ENCODE results near the gene SCD5.

The SCD5 gene

GRCh38 chr4:82681754-82682153 lies 116.8 kb downstream of the SCD5 start:
- DNase-seq, result no peak

DNA sequence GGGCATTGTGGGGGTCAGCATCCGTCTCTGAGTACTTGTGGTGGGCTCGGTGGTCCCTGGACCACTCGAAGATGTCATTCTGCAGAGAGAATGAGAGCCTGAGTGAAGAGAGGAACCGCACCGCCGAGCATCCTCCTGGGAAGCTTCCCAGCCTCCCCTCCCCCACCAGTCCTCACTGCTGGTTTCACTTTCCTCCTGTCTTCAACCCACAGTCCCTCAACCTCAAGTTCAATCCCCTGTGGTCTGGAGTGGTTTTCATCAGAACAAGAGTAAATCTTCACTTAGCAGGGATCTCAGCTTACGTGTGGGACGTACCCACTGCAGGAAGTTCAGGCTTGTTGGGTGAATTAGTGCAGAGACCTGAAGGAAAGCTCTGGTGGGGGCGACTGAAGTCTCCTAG lies 117.8 kb downstream of the SCD5 start:
- DNase-seq, result no peak

DNA sequence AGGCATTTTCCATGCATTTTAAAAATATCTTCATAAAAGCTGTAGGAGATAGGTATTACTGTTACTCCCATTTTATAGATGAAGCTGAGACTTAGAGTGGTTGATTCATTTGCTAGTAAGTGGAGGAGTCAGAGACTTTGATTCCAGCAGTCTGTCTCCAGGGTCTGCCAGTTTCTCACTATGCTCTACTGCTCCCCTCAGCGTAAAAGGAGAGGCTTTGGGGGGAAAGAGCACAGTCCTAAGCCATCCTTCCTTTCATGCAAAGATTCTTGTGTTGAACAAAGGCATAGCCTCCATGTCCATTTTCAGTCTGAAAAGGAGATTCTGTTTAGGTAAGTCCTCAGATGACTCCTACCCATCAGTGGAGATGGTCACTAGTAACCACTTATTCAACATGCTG lies 119.1 kb downstream of the SCD5 start:
- no peak for DNase-seq

GRCh38 chr4:82678051-82678450 lies 120.5 kb downstream of the SCD5 start:
- DNase-seq, result no peak

GRCh38 chr4:82677327-82677726 lies 121.3 kb downstream of the SCD5 start:
- DNase-seq, result no peak

DNA sequence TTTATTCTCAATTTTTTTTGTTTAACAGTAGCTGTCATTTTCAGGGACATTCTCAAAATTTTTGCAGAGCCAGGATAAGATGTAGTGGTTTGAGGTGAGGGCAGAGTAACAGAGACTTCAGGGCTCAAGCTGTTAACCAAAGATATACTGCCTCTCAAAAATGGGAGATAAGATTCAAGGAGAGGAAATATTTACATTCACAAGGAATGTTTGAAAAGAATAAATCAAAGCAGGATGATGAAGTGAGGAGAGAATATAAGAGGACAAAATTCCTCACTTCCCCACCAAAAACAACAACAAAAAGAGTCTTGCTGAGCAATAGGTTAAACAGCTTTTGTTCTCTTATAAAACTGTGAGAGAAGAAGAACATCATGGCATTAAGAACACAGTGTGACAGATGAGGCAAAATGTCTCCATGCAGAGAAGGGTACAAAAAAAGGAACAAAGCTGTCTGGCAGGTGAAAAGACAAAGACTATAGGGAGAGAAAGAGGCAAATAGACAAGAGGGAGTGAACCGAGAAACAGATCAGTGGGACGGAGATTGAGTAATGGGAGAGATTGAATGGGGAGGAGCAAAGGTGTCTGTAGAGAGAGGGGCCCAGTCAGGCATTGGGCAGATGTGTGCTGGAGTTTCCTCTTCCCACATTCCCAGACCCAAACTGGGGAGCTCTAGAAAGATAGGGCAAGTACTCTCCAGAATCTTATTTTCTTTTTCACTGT lies 130.7 kb downstream of the SCD5 start:
- DNase-seq, result no peak

DNA sequence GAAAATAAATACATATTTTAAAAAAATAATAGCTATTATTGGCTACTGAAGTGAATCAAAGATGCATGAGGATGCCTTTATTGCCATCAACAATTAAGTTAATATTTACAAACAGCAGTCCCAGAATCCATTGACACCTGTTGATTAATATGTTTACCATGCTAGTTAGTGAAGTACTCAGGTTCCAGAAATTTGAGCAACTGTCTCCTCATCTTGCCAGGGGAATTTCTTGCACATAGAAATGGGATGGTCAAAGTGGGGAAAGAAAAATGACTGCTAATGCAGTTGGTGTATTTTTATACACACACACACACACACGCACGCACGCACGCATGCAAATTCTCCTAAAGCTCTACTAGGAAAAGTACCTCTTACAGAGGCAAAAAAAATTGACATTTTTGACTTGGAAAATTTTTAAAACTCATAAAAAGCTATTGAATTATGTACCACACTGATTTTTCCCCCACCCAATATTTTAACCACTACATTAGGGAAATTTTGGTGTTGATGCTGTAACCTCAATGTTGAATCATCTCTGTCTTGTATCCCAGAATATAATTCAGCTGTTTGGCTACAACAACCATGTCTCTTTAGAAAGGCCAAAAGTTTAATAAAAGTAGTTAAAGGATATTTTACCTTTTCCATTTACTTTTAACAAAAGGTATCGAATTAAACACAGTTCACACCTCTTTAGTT lies 131.5 kb downstream of the SCD5 start:
- DNase-seq, result no peak

- peak in 1 of 2 experiments; percentile 10 for DNase-seq
Observed at GRCh38 chr4:82661181-82661992, 137.2 kb downstream of the SCD5 start.

DNA sequence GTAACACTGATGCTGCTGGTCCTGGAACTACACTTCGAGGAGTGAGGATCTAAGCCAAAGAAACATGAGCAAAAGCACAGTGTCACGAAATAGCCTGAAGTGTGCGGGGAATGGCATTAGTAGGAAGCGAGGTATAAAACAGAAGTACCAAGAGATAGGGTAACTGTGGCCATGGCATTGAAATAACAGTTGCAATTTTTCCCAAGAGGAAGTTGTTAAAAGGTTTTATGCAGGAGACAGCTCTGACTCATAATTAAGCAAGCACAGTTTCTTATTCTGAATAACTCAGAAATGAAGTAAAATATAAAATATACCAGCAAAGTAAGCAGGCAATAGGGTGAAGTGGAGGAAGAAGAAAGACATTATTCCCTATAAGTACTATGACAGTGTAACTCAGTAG lies 146.5 kb downstream of the SCD5 start:
- DNase-seq, result no peak

DNA sequence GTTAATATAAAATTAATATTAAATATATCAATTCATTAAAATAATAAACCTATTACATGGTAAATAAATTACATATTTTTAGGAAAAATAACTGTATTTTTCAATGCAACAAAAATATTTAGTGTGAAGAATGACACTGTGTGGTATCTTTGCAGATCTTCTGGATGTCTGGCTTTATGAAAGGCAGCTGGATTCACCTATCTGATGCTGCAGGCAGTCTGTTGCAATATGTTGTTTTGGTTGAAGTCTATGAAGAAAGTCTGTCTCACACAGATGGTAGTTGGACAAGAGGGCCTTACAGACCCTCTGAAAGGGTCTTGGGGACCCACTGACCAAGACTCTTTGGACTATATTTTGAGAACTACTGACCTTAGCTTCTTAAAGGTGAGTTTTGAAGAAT lies 147.7 kb downstream of the SCD5 start:
- DNase-seq, result no peak

- no peak for DNase-seq
Observed at GRCh38 chr4:82648356-82648755, 150.2 kb downstream of the SCD5 start.

DNA sequence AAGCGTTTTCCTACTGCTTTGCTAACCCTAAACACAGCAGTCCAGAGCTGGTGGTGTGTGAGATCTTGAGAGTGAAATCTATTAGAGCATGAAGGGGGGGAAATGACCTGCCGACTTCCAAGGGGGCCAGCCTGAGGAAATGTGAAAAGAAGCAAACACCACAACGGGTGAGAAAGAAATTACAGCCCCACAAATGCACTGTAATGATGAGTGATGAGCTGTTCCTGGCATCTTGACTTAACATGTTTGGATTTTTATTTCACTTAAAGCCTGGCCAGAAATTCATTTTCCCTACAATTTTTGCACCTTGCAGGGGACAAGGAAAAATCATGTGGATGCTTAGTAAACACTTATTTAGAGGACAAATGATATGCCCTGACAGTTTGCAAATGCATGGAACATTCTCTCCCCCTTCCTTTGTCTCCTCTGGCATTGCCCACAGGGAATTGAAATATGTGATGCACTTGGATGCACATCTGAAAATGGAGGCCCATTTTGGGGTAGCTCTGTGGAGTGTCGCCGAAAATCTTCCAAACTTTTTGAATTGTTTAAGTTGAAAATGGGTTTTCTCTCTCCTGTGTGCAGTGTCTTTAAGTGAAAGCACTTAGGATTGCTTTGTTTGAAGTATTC lies 152.5 kb downstream of the SCD5 start:
- DNase-seq, result no peak

- DNase-seq, result no peak
Observed at GRCh38 chr4:82644734-82645126, 153.9 kb downstream of the SCD5 start.

DNA sequence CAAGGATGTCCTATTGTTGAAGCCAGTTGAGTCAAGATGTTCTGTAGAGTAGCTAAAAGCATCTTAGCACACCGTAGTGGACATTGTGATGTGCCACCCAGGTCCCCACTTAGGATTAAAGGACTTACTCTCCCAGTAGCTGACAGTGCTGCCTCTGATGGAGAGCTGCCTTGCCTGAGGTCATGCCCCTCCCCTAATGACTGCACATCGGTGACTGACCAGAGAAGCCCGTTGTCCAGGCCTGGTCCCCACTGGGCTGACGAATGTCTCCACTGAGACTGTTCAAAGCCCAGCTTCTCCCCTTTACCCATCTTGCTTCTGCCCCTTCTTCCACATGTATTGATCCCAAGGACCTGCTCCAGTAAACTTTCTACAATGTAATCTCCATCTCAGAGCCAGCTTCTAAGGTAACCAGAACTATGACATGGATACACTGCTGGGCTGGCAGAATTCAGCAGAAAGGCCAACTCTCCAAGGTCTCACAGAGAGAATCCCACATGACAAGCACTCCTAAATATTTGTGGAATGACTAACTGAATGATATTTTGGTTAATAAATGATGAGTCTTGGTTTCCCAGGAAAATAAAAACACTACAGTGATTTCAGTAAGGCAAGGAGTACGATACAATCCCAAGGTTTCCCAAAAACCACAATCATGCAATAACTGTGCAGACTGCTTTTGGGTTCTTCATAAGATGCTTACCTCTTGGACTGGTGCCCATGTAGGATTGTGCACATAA lies 154.4 kb downstream of the SCD5 start:
- no peak for DNase-seq

GRCh38 chr4:82642331-82642730 lies 156.3 kb downstream of the SCD5 start:
- no peak for DNase-seq

- DNase-seq, result no peak
Observed at GRCh38 chr4:82640540-82640939, 158.1 kb downstream of the SCD5 start.

GRCh38 chr4:82639971-82640370 lies 158.6 kb downstream of the SCD5 start:
- no peak for DNase-seq

DNA sequence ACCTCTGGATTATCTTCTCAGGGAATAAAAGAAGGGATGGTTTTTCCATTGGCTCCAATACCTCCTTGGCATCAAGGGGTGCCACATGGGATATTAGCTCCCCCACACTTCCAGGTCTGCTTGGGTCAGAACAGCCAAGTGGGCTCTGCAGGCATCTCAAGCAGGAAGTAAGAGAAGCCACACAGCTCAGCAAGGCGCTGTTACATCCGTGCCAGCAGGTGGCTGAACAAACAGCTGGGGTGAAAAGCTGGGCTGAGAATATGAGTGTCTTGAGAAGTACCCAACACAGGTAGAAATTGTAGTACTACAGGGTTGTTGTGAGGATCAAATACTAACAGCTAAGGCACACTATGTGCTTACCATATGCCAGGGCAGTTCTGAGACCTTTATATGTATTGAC lies 160.1 kb downstream of the SCD5 start:
- no peak for DNase-seq

GRCh38 chr4:82630079-82630478 lies 168.5 kb downstream of the SCD5 start:
- no peak for DNase-seq

DNA sequence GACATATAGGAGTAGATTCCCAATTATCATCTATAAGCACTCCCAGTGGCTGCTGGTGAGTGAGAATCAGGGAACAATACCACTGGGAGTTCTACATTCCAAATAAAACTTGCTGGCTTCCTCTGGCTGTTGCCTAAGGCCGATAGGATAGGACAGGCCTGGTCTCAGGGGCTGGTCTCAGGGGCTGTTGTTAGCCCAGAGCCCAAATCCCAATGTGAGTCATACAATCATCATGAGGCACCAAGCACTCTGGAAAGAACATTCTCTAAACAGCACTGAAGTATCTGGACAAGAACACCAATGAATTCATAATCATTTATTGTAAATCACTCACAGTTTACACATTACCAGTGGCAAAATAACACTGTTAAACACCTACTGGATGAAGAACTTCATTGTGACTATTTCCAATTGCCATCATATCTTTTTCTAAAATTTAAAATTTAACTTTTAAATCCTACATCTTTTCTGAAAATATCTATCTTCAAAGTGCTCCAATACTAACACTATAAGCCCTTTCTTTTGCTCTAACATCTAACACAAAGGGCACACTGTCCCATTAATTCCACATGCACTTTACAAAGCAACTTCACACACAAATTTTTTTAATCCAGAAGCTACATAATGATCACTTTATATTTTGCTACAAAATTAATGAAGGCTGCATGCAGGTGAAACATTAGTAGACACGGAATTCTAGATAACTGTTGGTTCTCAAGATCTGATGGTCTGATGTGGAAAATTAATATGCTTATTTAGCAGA lies 169.2 kb downstream of the SCD5 start:
- no peak for DNase-seq

GRCh38 chr4:82626251-82626868 lies 172.2 kb downstream of the SCD5 start:
- no peak for DNase-seq
